ENCODE data around the gene RND2.
"Not testable (repeated sequence)": the region's sequence is repeated elsewhere in the genome, so short reads cannot be mapped to it uniquely, and the experiment has no call there.

Gene RND2

GRCh38 chr17:42997390-42997983 is 27.5 kb upstream of the RND2 start:
- Histone ChIP-seq H2AFZ (ENCODE audit: low read depth, low read length) (peak overlapping the region; percentile 82), H3K9ac (ENCODE audit: low read depth, low read length) (peak overlapping the region; percentile 50), H3K4me3 (ENCODE audit: low read depth in 1 of 2, low read length in 2 of 2) (peak overlapping the region; percentile 8 to 51; a peak in 3 of 4 replicates), H4K20me1 (ENCODE audit: insufficient read depth, low read length) (peaks cover 25% of the 10 kb centered on the region), H3K79me2 (ENCODE audit: insufficient read depth, low read length) (peaks cover 21% of the 10 kb centered on the region), H3K36me3 (ENCODE audit: insufficient read depth, low read length) (peaks cover 53% of the 10 kb centered on the region), H3K4me2 (ENCODE audit: insufficient read depth, low read length) (peak overlapping the region; percentile 70), H3K9me3 (ENCODE audit: insufficient read depth, low read length, severe bottlenecking) (no peaks in the 10 kb centered on the region), H3K27me3 (ENCODE audit: insufficient read depth, low read length, poor library complexity) (no peaks in the 10 kb centered on the region), H3K27ac (ENCODE audit: low read length) (peak overlapping the region; percentile 61), H3K4me1 (ENCODE audit: insufficient read depth, low read length) (peaks cover 26% of the 10 kb centered on the region)
- TF ChIP-seq, protein P1, sequence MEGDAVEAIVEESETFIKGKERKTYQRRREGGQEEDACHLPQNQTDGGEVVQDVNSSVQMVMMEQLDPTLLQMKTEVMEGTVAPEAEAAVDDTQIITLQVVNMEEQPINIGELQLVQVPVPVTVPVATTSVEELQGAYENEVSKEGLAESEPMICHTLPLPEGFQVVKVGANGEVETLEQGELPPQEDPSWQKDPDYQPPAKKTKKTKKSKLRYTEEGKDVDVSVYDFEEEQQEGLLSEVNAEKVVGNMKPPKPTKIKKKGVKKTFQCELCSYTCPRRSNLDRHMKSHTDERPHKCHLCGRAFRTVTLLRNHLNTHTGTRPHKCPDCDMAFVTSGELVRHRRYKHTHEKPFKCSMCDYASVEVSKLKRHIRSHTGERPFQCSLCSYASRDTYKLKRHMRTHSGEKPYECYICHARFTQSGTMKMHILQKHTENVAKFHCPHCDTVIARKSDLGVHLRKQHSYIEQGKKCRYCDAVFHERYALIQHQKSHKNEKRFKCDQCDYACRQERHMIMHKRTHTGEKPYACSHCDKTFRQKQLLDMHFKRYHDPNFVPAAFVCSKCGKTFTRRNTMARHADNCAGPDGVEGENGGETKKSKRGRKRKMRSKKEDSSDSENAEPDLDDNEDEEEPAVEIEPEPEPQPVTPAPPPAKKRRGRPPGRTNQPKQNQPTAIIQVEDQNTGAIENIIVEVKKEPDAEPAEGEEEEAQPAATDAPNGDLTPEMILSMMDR (IDR thresholded peaks at IDR 0.05; ENCODE audit: borderline replicate concordance, extremely low read depth, low read length, poor library complexity, severe bottlenecking), result no peak
- no peak for TF ChIP-seq EZH2 (IDR thresholded peaks at IDR 0.05; ENCODE audit: borderline replicate concordance, low read depth, low read length, severe bottlenecking)
- no peak for DNase-seq
- peak; percentile 1; the same call in 1 of the 3 replicates for ATAC-seq (ENCODE audit: insufficient read depth, low read depth)

DNA sequence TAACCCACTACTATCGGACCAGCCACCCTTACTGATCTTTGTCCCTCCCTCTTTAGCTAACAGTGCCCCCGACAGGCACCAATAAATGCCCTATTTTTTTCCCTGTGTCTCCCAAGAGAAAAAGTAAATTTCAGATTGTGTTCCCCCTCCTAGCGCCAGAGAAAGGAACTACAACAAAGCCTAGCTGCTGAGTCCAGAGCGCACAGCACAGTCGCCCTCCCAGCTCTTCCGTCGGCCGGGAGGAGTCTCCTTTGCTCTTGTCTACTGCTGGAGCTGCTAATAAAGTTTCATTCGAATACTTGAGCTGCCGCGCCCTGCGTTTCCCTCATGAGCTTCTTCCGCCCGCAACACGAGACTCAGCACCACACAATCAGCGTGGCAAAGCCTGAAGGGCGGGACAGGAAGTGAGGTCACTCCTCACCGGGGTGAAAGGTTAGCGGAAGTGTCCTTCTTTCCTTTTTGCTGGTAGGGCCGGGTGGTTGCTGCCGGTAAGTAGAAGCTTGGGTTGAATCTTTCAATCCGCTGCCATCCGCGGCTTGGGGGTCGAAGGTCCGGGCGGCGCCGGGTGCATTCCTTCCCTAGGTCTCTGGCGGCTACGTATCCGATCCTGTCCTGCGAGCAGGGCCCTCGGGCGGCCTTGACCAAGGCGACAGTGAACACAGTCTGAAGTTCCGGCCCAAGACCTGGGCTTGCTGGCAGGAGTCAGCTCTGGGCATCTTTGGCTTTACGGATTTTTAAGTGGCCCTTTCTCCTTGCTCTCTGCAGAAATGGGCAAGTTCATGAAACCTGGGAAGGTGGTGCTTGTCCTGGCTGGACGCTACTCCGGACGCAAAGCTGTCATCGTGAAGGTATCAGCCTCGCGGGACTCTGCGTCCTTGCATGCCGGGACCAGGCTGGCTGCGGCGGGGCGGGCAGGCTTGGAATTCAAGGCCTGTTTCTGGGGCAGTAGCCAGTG is 26.8 kb upstream of the RND2 start, which contains the start of gene RPL27:
TSS of gene RPL27 (plus strand) at position 436 of the 955 bp plus-strand sequence. CDS start at position 768, 332 bp downstream.
- peaks cover 26% of the 10 kb centered on the region for H3K4me1 ChIP-seq (ENCODE audit: insufficient read depth, low read length)
- H3K27ac ChIP-seq (ENCODE audit: low read length), result peak within 1 kb of the TSS; percentile 84
- H3K4me2 ChIP-seq (ENCODE audit: insufficient read depth, low read length), result peak within 1 kb of the TSS; percentile 74
- peaks cover 25% of the 10 kb centered on the region for H4K20me1 ChIP-seq (ENCODE audit: insufficient read depth, low read length)
- H3K79me2 ChIP-seq (ENCODE audit: insufficient read depth, low read length), result peaks cover 21% of the 10 kb centered on the region
- H2AFZ ChIP-seq (ENCODE audit: low read depth, low read length), result peak within 1 kb of the TSS; percentile 82
- peak; percentile 96 for ATAC-seq (ENCODE audit: insufficient read depth, low read depth)
- H3K36me3 ChIP-seq (ENCODE audit: insufficient read depth, low read length), result peaks cover 53% of the 10 kb centered on the region
- H3K9me3 ChIP-seq (ENCODE audit: insufficient read depth, low read length, severe bottlenecking), result no peaks in the 10 kb centered on the region
- DNase-seq, result peak; percentile 99
- TF ChIP-seq, protein P1 (IDR thresholded peaks at IDR 0.05; ENCODE audit: borderline replicate concordance, extremely low read depth, low read length, poor library complexity, severe bottlenecking), result peak; percentile 95
- no peak for TF ChIP-seq EZH2 (IDR thresholded peaks at IDR 0.05; ENCODE audit: borderline replicate concordance, low read depth, low read length, severe bottlenecking)
- H3K9ac ChIP-seq (ENCODE audit: low read depth, low read length), result peak within 1 kb of the TSS; percentile 86
- H3K27me3 ChIP-seq (ENCODE audit: insufficient read depth, low read length, poor library complexity), result no peaks in the 10 kb centered on the region
- H3K4me3 ChIP-seq (ENCODE audit: low read depth in 1 of 2, low read length in 2 of 2), result peak within 1 kb of the TSS; percentile 76 to 80

DNA sequence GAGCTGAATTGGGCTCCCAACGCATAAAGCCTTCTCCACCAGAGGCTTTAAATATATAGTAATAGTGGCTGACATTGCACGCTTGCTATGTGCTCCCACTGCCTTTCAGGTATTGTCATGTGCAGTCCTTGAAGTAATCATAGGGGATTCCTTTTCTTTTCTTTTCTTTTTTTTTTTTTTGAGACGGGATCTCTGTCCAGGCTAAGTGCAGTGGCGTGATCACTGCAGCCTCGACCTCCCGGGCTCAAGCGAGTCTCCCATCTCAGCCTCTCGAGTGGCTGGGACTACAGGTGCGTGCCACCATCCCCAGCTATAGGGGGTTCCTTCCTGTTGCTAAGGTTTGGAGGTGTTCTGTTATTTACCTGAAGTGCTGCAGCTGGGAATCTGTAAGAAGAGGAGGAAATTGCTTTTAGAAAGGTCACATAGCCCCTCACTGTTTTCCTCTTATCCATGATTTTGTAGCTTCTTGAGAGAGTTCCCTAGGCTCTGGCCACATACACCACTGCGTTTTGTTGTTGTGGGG is 26.0 kb upstream of the RND2 start:
- H3K9ac ChIP-seq (ENCODE audit: low read depth, low read length), result peak overlapping the region; percentile 86
- H3K4me2 ChIP-seq (ENCODE audit: insufficient read depth, low read length), result peak overlapping the region; percentile 74
- H3K4me3 ChIP-seq (ENCODE audit: low read depth in 1 of 2, low read length in 2 of 2), result peak overlapping the region; percentile 76 to 80
- H3K27ac ChIP-seq (ENCODE audit: low read length), result peak overlapping the region; percentile 84
- DNase-seq (no peak), ATAC-seq (ENCODE audit: insufficient read depth, low read depth) (no peak)
- peaks cover 21% of the 10 kb centered on the region for H3K79me2 ChIP-seq (ENCODE audit: insufficient read depth, low read length)
- H3K9me3 ChIP-seq (ENCODE audit: insufficient read depth, low read length, severe bottlenecking), result no peaks in the 10 kb centered on the region
- H3K36me3 ChIP-seq (ENCODE audit: insufficient read depth, low read length), result peaks cover 58% of the 10 kb centered on the region
- H3K27me3 ChIP-seq (ENCODE audit: insufficient read depth, low read length, poor library complexity), result no peaks in the 10 kb centered on the region
- H3K4me1 ChIP-seq (ENCODE audit: insufficient read depth, low read length), result peaks cover 26% of the 10 kb centered on the region
- H2AFZ ChIP-seq (ENCODE audit: low read depth, low read length), result peak overlapping the region; percentile 69; the same call in 1 of the 2 replicates
- TF ChIP-seq, protein P1 (IDR thresholded peaks at IDR 0.05; ENCODE audit: borderline replicate concordance, extremely low read depth, low read length, poor library complexity, severe bottlenecking), result no peak
- TF ChIP-seq EZH2 (IDR thresholded peaks at IDR 0.05; ENCODE audit: borderline replicate concordance, low read depth, low read length, severe bottlenecking), result no peak
- H4K20me1 ChIP-seq (ENCODE audit: insufficient read depth, low read length), result peaks cover 25% of the 10 kb centered on the region

GRCh38 chr17:43000894-43001293 is 24.1 kb upstream of the RND2 start:
- not testable (repeated sequence) for H3K9me3 ChIP-seq (ENCODE audit: insufficient read depth, low read length, severe bottlenecking); H3K4me3 ChIP-seq (ENCODE audit: low read depth in 1 of 2, low read length in 2 of 2); H3K4me2 ChIP-seq (ENCODE audit: insufficient read depth, low read length); H3K9ac ChIP-seq (ENCODE audit: low read depth, low read length); ATAC-seq (ENCODE audit: insufficient read depth, low read depth); H2AFZ ChIP-seq (ENCODE audit: low read depth, low read length); DNase-seq; H3K27me3 ChIP-seq (ENCODE audit: insufficient read depth, low read length, poor library complexity); H3K27ac ChIP-seq (ENCODE audit: low read length)
- Histone ChIP-seq H3K4me1 (ENCODE audit: insufficient read depth, low read length) (peaks cover 26% of the 10 kb centered on the region), H3K36me3 (ENCODE audit: insufficient read depth, low read length) (peaks cover 52% of the 10 kb centered on the region), H4K20me1 (ENCODE audit: insufficient read depth, low read length) (peaks cover 25% of the 10 kb centered on the region), H3K79me2 (ENCODE audit: insufficient read depth, low read length) (peaks cover 21% of the 10 kb centered on the region)

Data from DND-41 (cell line).